Mesodermal cell (in vitro differentiated cells): Measurements from ENCODE around the gene AGPS. TPM values are rescaled to one million over a fixed set of nuclear protein-coding genes. Genes with fewer than 3 reads are reported as not detected.
A peak's percentile ranks its signal among the peaks of the same experiment; 100 is the strongest.
"Not testable (repeated sequence)": the region's sequence is repeated elsewhere in the genome, so short reads cannot be mapped to it uniquely, and the experiment has no call there.

Experiments
- H3K27ac ChIP-seq: 2 replicates; pipeline ENCODE4 v1.7.0; 2013; ENCODE audit warnings: mild to moderate bottlenecking, low read depth, low read length, moderate library complexity; ENCODE audit not compliant: severe bottlenecking
- H3K36me3 ChIP-seq: 2 replicates; pipeline ENCODE4 v1.7.1; 2013; ENCODE audit warnings: mild to moderate bottlenecking, low read length, moderate library complexity; ENCODE audit not compliant: control insufficient read depth, insufficient read depth
- H3K4me1 ChIP-seq: one replicate; pipeline ENCODE4 v1.7.1; 2013; ENCODE audit warnings: mild to moderate bottlenecking, low read length; ENCODE audit not compliant: insufficient read depth, control insufficient read depth, poor library complexity, severe bottlenecking
- H3K4me3 ChIP-seq: 2 replicates; pipeline ENCODE4 v1.7.0; 2013; ENCODE audit warnings: low read length, control low read depth, mild to moderate bottlenecking; ENCODE audit not compliant: insufficient read depth, poor library complexity, severe bottlenecking; ENCODE audit errors: extremely low read depth
- H3K9me3 ChIP-seq: 2 replicates; pipeline ENCODE4 v1.7.1; 2013; ENCODE audit warnings: mild to moderate bottlenecking, low read length, moderate library complexity; ENCODE audit not compliant: control insufficient read depth
- WGBS, 2 experiments: methylation state at CpG; one replicate each; pipeline ENCODE4 v1.1.5; 2013; ENCODE audit warnings: missing lambda C conversion rate in 2 of 2; ENCODE audit not compliant: insufficient coverage in 2 of 2; 5-methylcytosine and 5-hydroxymethylcytosine counted together
- polyA plus RNA-seq, 2 experiments: library from polyadenylated mRNA; stranded (reverse); fragments of 50-300 nt; gene quantifications; one replicate each; pipeline ENCODE4 v1.2.3, GENCODE V29; 2013

The AGPS gene
- 27.7 TPM for polyA plus RNA-seq (2013, experiment 1 of 2)
- polyA plus RNA-seq (2013, experiment 2 of 2): 24.0 TPM

DNA sequence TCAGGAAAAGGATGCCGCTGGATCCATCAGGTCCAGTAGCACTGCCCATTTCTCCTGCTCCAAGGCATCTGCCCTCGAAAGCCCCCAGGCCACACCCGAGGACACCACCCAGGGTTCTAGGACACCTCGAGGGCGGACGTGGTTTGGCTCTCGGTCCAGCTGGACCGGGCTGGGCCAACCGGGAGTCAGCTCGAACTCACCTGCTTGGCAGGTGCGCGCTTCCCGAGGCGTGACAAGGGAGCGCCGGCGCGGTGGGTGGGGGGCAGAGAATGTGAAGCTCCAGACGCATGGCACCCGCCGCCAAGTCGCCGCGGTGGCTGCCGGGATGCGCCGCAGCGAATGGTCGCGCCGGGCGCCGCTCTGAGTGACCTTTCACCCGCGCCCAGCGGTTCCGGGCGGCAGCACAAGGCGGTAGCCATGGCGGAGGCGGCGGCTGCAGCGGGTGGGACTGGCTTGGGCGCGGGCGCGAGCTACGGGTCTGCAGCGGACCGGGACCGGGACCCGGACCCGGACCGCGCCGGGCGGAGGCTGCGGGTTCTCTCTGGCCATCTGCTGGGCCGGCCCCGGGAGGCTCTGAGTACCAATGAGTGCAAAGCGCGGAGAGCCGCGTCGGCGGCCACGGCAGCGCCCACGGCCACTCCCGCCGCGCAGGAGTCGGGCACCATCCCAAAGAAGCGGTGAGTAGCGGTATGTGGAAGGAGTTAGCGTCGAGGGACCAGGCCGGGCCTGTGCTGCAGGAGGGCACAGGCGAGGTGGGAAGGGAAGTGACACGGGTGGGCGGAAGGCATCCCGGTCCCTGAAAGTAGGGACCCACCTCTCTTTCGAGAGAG is at the start of gene AGPS:
Gene AGPS, plus strand, starts transcription at position 401 of the 830 bp plus-strand sequence. Its CDS starts 17 bp downstream, at position 418.
- Histone ChIP-seq H3K36me3 (no peaks in the 10 kb centered on the region), H3K4me1 (peaks cover 12% of the 10 kb centered on the region), H3K4me3 (peak within 1 kb of the TSS; percentile 93), H3K9me3 (no peaks in the 10 kb centered on the region), H3K27ac (no peak within 1 kb of the TSS)
- 1% methylated on average over 57 to 67 of the region's 83 CpGs for WGBS, 2 experiments

DNA sequence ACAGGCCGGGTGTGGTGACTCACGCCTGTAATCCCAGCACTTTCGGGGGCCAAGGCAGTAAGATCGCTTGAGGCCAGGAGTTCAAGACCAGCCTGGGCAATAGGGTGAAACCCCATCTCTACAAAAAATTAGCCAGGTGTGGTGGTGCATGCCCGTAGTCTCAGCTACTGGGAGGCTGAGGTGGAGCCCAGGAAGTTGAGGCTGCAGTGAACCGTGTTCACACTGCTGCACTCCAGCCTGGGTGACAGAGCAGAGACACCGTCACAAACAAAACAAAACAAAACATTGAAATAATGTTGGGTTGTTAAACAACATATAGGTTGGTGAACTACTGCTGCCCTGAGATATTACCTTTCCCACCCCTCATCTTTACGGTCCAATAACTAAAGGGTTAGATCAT is 48.8 kb upstream of the AGPS start:
- no peaks in the 10 kb centered on the region for H3K36me3 ChIP-seq
- WGBS, 2 experiments: 88 to 93% methylated on average over 4 to 5 of the region's 8 CpGs
- peaks cover 2% of the 10 kb centered on the region for H3K4me1 ChIP-seq
- H3K4me3 ChIP-seq: no peak overlapping the region
- no peaks in the 10 kb centered on the region for H3K9me3 ChIP-seq
- no peak overlapping the region for H3K27ac ChIP-seq

- Histone ChIP-seq H3K4me1 (no peaks in the 10 kb centered on the region), H3K36me3 (no peaks in the 10 kb centered on the region), H3K27ac (no peak overlapping the region), H3K9me3 (no peaks in the 10 kb centered on the region), H3K4me3 (no peak overlapping the region)
- WGBS, 2 experiments: no CpG with 5 or more reads among the region's 1 CpG
Measured at GRCh38 chr2:177344316-177344715, 48.3 kb upstream of the AGPS start.

DNA sequence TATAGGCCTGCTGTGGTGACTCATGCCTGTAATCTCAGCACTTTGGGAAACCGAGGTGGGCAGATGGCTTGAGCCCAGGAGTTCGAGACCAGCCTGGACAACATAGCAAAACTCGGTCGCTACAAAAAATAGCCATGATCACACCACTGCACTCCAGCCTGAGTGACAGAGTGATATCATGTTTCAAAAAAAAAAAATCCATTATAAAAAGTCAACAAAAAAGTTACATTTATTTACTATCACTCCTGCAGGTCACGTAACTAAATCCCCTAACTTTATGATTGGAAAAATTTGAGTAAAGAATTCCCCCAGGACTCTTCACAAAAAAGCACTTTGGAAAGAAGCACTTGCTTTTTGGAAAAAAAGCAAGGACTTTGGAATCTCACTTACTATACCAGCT is 46.4 kb upstream of the AGPS start:
- no peak overlapping the region for H3K4me3 ChIP-seq
- no peak overlapping the region for H3K27ac ChIP-seq
- H3K9me3 ChIP-seq: no peaks in the 10 kb centered on the region
- H3K36me3 ChIP-seq: no peaks in the 10 kb centered on the region
- 100% methylated on average over 1 of the region's 5 CpGs; no CpG with 5 or more reads in 1 of the 2 experiments for WGBS, 2 experiments
- H3K4me1 ChIP-seq: no peaks in the 10 kb centered on the region

- Histone ChIP-seq H3K27ac (no peak overlapping the region), H3K36me3 (no peaks in the 10 kb centered on the region), H3K9me3 (no peaks in the 10 kb centered on the region), H3K4me3 (no peak overlapping the region), H3K4me1 (no peaks in the 10 kb centered on the region)
- WGBS, 2 experiments: 100% methylated on average over 1 of the region's 2 CpGs; no CpG with 5 or more reads in 1 of the 2 experiments
Measured at GRCh38 chr2:177347570-177347969, 45.0 kb upstream of the AGPS start.

GRCh38 chr2:177348118-177348654 is 44.4 kb upstream of the AGPS start:
- Histone ChIP-seq H3K27ac (no peak overlapping the region), H3K9me3 (no peaks in the 10 kb centered on the region), H3K4me1 (no peaks in the 10 kb centered on the region), H3K36me3 (no peaks in the 10 kb centered on the region), H3K4me3 (no peak overlapping the region)
- 90 to 93% methylated on average over 4 to 6 of the region's 7 CpGs for WGBS, 2 experiments

GRCh38 chr2:177348733-177349693 is 43.6 kb upstream of the AGPS start:
- Histone ChIP-seq H3K4me3 (no peak overlapping the region), H3K4me1 (no peaks in the 10 kb centered on the region), H3K9me3 (no peaks in the 10 kb centered on the region), H3K27ac (no peak overlapping the region), H3K36me3 (no peaks in the 10 kb centered on the region)
- 91 to 100% methylated on average over 3 of the region's 3 CpGs for WGBS, 2 experiments

DNA sequence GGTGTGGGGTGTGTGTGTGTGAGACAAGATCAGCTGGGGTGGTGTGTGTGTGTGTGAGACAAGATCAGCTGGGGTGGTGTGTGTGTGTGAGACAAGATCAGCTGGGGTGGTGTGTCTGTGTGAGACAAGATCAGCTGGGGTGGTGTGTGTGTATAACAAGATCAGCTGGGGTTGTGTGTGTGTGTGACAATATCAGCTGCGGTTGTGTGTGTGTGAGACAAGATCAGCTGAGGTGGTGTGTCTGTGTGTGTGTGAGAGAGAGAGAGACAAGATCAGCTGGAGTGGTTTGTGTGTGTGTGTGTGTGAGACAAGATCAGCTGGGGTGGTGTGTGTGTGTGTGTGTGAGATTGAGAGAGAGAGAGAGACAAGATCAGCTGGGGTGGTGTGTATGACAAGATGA is 41.9 kb upstream of the AGPS start:
- H3K36me3 ChIP-seq, H3K27ac ChIP-seq, H3K4me1 ChIP-seq, H3K9me3 ChIP-seq, H3K4me3 ChIP-seq: not testable (repeated sequence)
- 100% methylated on average over 1 of the region's 1 CpG; no CpG with 5 or more reads in 1 of the 2 experiments for WGBS, 2 experiments

GRCh38 chr2:177351121-177351520 is 41.5 kb upstream of the AGPS start:
- H3K36me3 ChIP-seq, H3K4me3 ChIP-seq, H3K4me1 ChIP-seq, H3K9me3 ChIP-seq, H3K27ac ChIP-seq: not testable (repeated sequence)
- 80 to 100% methylated on average over 1 of the region's 1 CpG for WGBS, 2 experiments

GRCh38 chr2:177352441-177353186 is 40.0 kb upstream of the AGPS start:
- WGBS, 2 experiments: 92 to 94% methylated on average over 3 of the region's 4 CpGs
- Histone ChIP-seq H3K4me3 (no peak overlapping the region), H3K4me1 (no peaks in the 10 kb centered on the region), H3K9me3 (no peaks in the 10 kb centered on the region), H3K27ac (no peak overlapping the region), H3K36me3 (no peaks in the 10 kb centered on the region)
